Stomach (tissue), 9 donors: ENCODE measurements around the gene RCCD1. TPM values are rescaled to one million over a fixed set of nuclear protein-coding genes. Genes with fewer than 3 reads are reported as not detected.

ENCODE experiments used
- DNase-seq, 2 donors: peaks; one replicate each; pipeline versions ENCODE4 v3.0.0 to v3.0.0-alpha.2; 2013 to 2019
- H3K27ac ChIP-seq, 5 donors: fragments of 200-600 bp in 4 of 5; sonication (generic) in 4 of 5; one replicate each; pipeline ENCODE4 v1.5.1; 2013 to 2019; ENCODE audit warnings: mild to moderate bottlenecking in 1 of 5, moderate library complexity in 1 of 5
- H3K27me3 ChIP-seq, 3 donors: fragments of 200-600 bp; sonication (generic); one replicate each; pipeline ENCODE4 v1.5.1; 2017 to 2019; ENCODE audit warnings: mixed run types in 1 of 3
- H3K36me3 ChIP-seq, 4 donors: fragments of 200-600 bp; sonication (generic); 1 replicate in 3 of 4; 2 replicates in 1 of 4; pipeline ENCODE4 v1.5.1; 2016 to 2019
- H3K4me1 ChIP-seq, 4 donors: fragments of 200-600 bp; sonication (generic); one replicate each; pipeline ENCODE4 v1.5.1; 2016 to 2019
- H3K4me3 ChIP-seq, 4 donors: fragments of 200-600 bp; sonication (generic) in 3 of 4; one replicate each; pipeline ENCODE4 v1.5.1; 2016 to 2019; ENCODE audit warnings: mild to moderate bottlenecking in 1 of 4
- H3K9me3 ChIP-seq, 4 donors: fragments of 200-600 bp; sonication (generic); one replicate each; pipeline ENCODE4 v1.5.1; 2016 to 2019
- EP300 ChIP-seq: sonication (generic); formaldehyde crosslinking; IDR thresholded peaks from one replicate; pipeline ENCODE4 v1.6.1; 2017; ENCODE audit warnings: antibody characterized with exemption
- POLR2A ChIP-seq, 4 donors: fragments of 450-650 bp; IDR thresholded peaks; one replicate each; pipeline ENCODE4 v1.6.1; 2016; ENCODE audit warnings: antibody characterized with exemption in 4 of 4, control low read depth in 2 of 4, mild to moderate bottlenecking in 1 of 4, moderate library complexity in 1 of 4
- POLR2AphosphoS5 ChIP-seq, 3 donors: sonication (generic); formaldehyde crosslinking; IDR thresholded peaks; one replicate each; pipeline ENCODE4 v1.6.1; 2016; ENCODE audit warnings: antibody characterized with exemption in 3 of 3
- WGBS, 5 donors: extraction: QIAGEN DNeasy Blood & Tissue Kit in 3 of 5; methylation state at CpG; one replicate each; pipeline versions ENCODE4 v1.1.5 to v1.1.7; 2013 to 2018; 5-methylcytosine and 5-hydroxymethylcytosine counted together
- intact Hi-C: fragments of 100-400 bp; cut with DNase I; formaldehyde crosslinking; loops from one replicate; pipeline ENCODE4 v1.15.1; 2023; ENCODE audit warnings: low total_unique reads
- polyA plus RNA-seq, 3 donors: library from polyadenylated mRNA; stranded (reverse); fragments of 200-250 nt; gene quantifications; one replicate each; pipeline ENCODE4 v1.2.3, GENCODE V29; 2013
- total RNA-seq, 5 donors: library from RNA; depleted of rRNA; stranded (reverse); fragments of >200 nt; gene quantifications; one replicate each; pipeline versions ENCODE4 v1.1.0 to v1.2.3, GENCODE V29; 2014 to 2016
- TF ChIP-seq, protein P1 (sequence below), 7 experiments: fragments of 450-650 bp in 4 of 7; fragments of 200-600 bp in 3 of 7; sonication (generic) in 3 of 7; IDR thresholded peaks; one replicate each; pipeline ENCODE4 v1.5.1; 2016 to 2019; ENCODE audit warnings: antibody characterized with exemption in 7 of 7, control low read depth in 2 of 7, mild to moderate bottlenecking in 1 of 7
- donor health status: healthy with polysubstance abuse.
- donor health status: Bipolar disorder and iron deficiency.
- donor health status: healthy.

RCCD1 gene
- total and polyA plus RNA-seq, 8 donors, result 2.2 to 98.5 (median 7.7) TPM

DNA sequence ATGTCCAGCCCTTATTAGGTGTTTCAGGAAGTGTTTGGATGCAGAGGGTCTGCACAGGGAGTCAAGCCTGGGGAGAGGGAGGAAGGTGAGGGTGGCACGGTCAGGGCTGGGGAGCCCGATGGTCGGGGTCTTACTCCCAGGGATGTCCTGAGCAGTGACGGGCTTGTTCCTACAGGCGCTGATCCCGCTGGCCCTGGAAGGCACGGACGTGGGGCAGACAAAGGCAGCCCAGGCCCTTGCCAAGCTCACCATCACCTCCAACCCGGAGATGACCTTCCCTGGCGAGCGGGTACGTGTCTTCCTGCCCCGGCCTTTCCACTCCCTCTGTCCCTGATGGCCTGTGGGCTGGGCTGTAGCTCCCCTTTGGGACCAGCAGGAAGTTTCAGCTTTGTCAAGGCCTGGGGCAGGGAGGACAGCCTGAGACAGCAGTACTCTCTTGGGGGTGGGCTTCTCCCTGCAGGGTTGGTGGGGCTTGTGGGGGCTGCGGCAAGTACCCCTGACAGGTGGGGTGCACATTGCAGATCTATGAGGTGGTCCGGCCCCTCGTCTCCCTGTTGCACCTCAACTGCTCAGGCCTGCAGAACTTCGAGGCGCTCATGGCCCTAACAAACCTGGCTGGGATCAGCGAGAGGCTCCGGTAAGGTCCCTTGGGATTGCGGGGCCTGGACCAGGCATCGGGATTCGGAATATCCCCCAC lies 4.6 kb upstream of the RCCD1 start:
- TF ChIP-seq, protein P1, sequence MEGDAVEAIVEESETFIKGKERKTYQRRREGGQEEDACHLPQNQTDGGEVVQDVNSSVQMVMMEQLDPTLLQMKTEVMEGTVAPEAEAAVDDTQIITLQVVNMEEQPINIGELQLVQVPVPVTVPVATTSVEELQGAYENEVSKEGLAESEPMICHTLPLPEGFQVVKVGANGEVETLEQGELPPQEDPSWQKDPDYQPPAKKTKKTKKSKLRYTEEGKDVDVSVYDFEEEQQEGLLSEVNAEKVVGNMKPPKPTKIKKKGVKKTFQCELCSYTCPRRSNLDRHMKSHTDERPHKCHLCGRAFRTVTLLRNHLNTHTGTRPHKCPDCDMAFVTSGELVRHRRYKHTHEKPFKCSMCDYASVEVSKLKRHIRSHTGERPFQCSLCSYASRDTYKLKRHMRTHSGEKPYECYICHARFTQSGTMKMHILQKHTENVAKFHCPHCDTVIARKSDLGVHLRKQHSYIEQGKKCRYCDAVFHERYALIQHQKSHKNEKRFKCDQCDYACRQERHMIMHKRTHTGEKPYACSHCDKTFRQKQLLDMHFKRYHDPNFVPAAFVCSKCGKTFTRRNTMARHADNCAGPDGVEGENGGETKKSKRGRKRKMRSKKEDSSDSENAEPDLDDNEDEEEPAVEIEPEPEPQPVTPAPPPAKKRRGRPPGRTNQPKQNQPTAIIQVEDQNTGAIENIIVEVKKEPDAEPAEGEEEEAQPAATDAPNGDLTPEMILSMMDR (IDR thresholded peaks at IDR 0.05), result no peak
- TF ChIP-seq POLR2AphosphoS5 (IDR thresholded peaks at IDR 0.05) (no peak), POLR2A (IDR thresholded peaks at IDR 0.05) (no peak), EP300 (no peak)
- Histone ChIP-seq H3K4me3 (no peak overlapping the region), H3K27me3 (no peaks in the 10 kb centered on the region), H3K4me1 (peaks cover under 1 to 10% (median 5%) of the 10 kb centered on the region in 4 donors), H3K9me3 (no peaks in the 10 kb centered on the region), H3K27ac (no peak overlapping the region), H3K36me3 (peaks cover 76 to 90% (median 89%) of the 10 kb centered on the region in 4 donors)
- intact Hi-C loops, result no loop called here
- WGBS, 5 donors, result 92 to 97% (median 94%) methylated on average over 19 to 23 of the region's 23 CpGs
- no peak for DNase-seq

DNA sequence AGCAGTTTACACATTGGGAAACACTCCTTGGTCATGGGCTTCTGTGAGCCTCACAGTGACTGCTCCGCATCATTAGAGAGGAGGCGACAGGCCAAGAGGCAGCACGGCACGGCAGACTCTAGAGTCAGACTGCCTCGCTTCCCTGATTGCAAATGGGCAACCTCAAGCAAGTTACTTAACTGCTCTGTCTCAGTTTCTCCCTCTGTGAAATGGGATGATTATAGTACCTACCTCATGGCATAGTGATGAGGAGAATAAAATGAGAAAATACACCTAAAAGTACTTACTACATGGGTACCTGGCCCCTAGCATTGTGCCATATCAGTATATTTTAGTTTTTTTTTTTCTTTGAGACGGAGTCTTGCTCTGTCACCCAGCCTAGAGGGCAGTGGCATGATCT lies 4.0 kb upstream of the RCCD1 start:
- DNase-seq, result no peak
- H3K27me3 ChIP-seq, result no peaks in the 10 kb centered on the region
- WGBS, 5 donors, result 92 to 98% (median 97%) methylated on average over 6 of the region's 6 CpGs
- H3K4me1 ChIP-seq, result peaks cover 6 to 15% (median 10%) of the 10 kb centered on the region in 4 donors
- H3K9me3 ChIP-seq, result no peaks in the 10 kb centered on the region
- TF ChIP-seq, protein P1 (IDR thresholded peaks at IDR 0.05), result no peak
- no peak for TF ChIP-seq POLR2AphosphoS5 (IDR thresholded peaks at IDR 0.05)
- TF ChIP-seq POLR2A (IDR thresholded peaks at IDR 0.05), result no peak
- no peak for TF ChIP-seq EP300
- H3K36me3 ChIP-seq, result peaks cover 71 to 85% (median 84%) of the 10 kb centered on the region in 4 donors
- no peak overlapping the region for H3K4me3 ChIP-seq
- no peak overlapping the region for H3K27ac ChIP-seq
- intact Hi-C loops, result no loop called here

DNA sequence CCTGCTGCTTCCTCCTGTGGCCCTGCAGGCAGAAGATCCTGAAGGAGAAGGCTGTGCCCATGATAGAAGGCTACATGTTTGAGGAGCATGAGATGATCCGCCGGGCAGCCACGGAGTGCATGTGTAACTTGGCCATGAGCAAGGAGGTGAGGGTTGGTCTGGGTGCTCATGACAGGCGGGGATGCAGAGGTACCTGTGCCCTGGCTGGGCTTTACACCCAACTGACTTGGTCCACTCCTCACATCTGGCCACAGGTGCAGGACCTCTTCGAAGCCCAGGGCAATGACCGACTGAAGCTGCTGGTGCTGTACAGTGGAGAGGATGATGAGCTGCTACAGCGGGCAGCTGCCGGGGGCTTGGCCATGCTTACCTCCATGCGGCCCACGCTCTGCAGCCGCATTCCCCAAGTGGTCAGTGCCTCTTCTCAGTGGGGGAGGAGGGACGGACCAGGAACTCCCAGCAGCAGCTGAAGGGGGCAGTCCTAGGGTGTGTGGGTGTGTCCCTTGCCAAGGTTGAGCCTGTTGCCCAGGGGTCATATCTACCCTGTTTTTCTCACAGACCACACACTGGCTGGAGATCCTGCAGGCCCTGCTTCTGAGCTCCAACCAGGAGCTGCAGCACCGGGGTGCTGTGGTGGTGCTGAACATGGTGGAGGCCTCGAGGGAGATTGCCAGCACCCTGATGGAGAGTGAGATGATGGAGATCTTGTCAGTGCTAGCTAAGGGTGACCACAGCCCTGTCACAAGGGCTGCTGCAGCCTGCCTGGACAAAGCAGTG lies 1.6 kb upstream of the RCCD1 start:
- H3K36me3 ChIP-seq, result peaks cover 53 to 61% (median 60%) of the 10 kb centered on the region in 4 donors
- no peak for DNase-seq
- H3K27ac ChIP-seq, result no peak overlapping the region
- H3K9me3 ChIP-seq, result no peaks in the 10 kb centered on the region
- H3K4me3 ChIP-seq, result no peak overlapping the region
- 89 to 94% (median 93%) methylated on average over 14 of the region's 14 CpGs for WGBS, 5 donors
- peaks cover 14 to 39% (median 31%) of the 10 kb centered on the region in 4 donors for H3K4me1 ChIP-seq
- intact Hi-C loops, result no loop called here
- TF ChIP-seq EP300, result no peak
- TF ChIP-seq POLR2AphosphoS5 (IDR thresholded peaks at IDR 0.05), result no peak
- TF ChIP-seq, protein P1 (IDR thresholded peaks at IDR 0.05), result no peak
- TF ChIP-seq POLR2A (IDR thresholded peaks at IDR 0.05), result no peak
- no peaks in the 10 kb centered on the region for H3K27me3 ChIP-seq

DNA sequence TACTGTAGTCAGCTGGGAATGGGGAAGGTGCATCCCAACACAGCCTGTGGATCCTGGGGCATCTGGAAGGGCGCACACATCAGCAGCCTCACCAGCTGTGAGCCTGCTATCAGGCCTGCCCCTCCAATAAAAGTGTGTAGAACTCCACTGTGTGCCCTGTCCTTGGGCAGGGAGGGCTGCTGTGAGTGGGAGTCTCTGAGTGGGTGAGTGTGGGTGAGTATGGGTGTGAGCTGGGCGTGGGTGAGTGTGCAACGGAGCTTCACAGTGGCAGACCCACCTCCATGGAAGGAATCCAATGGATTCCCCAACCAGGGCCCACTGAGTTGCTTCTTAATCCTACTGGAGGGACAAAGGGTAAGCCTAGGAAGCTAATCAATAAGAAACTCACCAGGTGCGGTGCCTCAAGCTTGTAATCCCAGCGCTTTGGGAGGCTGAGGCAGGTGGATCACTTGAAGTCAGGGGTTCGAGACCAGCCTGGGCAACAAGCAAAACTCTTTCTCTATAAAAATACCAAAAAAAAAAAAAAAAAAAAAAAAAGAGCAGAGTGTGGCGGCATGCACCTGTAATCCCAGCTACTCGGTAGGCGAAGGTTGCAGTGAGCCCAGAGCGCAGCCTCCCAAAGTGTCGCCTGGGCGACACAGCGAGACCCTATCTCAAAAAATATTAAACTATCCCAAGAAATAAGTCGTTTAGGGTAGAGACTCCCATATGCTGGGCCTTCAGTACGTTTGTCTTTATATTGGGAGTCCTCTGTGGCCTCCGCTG lies 555 bp upstream of the RCCD1 start:
- peak overlapping the region; percentile 96 to 98 (median 97) for H3K27ac ChIP-seq
- peak overlapping the region; percentile 72 to 80 (median 76) for H3K4me3 ChIP-seq
- TF ChIP-seq EP300 (no peak), POLR2AphosphoS5 (IDR thresholded peaks at IDR 0.05) (no peak), POLR2A (IDR thresholded peaks at IDR 0.05) (no peak)
- TF ChIP-seq, protein P1 (IDR thresholded peaks at IDR 0.05), result no peak
- WGBS, 5 donors, result 70 to 77% (median 75%) methylated on average over 16 of the region's 16 CpGs
- H3K4me1 ChIP-seq, result peaks cover 14 to 45% (median 33%) of the 10 kb centered on the region in 4 donors
- DNase-seq, result no peak
- H3K27me3 ChIP-seq, result no peaks in the 10 kb centered on the region
- intact Hi-C loops, result no loop called here
- H3K36me3 ChIP-seq, result peaks cover 46 to 50% (median 49%) of the 10 kb centered on the region in 4 donors
- H3K9me3 ChIP-seq, result no peaks in the 10 kb centered on the region
